ENCODE data around the gene RAB14.
"Not testable (repeated sequence)": the region's sequence is repeated elsewhere in the genome, so short reads cannot be mapped to it uniquely, and the experiment has no call there.

Gene RAB14

DNA sequence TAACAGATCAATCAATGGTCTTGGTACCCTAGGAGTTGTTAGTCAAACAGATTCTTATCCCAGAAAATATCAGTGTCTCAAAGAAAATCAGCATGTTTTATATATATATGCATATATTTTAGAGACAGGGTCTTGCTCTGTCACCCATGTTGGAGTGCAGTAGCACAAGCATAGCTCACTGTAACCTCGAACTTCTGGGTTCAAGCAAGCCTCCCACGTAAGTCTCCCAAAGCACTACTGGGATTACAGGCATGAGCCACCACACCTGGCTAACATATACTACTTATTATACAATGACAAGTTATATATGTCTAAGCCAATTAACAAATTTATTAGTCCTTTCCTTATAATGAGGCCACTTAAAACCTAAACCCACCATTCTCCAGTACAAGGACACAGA lies 10.4 kb downstream of the RAB14 start:
- DNase-seq (ENCODE audit: low spot score): no peak

DNA sequence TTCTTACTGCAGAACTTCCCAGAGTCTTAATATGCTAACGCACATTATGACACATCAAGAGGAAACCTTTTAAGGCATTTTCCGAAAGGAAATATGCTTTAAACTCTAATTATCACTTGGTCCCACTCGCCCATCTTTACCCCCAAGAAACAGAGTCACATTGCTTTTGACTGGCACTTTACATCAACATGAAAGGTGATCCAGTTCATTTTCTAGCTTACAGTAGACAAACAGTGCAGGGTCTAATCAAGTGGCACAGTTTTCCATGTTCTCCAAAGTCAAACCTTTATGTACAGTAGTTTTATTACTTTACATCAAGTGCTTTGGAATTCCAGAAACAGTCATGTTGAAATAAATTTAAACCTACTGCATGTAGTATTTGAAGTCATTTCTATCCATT lies 12.0 kb downstream of the RAB14 start:
- DNase-seq (ENCODE audit: low spot score): no peak

DNA sequence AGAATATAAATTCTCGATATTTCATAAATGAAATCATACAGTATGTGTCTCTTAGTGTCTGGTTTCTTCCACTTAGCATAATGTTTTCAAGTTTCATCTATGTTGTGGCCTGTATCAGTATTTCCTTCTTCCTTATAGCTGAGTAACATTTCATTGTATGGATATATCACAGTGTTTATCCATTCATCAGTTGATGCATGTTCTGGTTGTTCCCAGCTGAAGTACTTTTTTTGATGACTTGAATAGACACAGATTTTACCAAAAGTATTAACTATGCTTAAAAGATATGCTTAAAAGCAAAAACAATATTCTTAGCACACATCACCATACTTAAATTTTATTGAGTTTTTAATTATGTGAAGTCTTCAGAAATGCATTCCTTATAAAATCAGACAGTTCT lies 12.7 kb downstream of the RAB14 start:
- no peak for DNase-seq (ENCODE audit: low spot score)

DNA sequence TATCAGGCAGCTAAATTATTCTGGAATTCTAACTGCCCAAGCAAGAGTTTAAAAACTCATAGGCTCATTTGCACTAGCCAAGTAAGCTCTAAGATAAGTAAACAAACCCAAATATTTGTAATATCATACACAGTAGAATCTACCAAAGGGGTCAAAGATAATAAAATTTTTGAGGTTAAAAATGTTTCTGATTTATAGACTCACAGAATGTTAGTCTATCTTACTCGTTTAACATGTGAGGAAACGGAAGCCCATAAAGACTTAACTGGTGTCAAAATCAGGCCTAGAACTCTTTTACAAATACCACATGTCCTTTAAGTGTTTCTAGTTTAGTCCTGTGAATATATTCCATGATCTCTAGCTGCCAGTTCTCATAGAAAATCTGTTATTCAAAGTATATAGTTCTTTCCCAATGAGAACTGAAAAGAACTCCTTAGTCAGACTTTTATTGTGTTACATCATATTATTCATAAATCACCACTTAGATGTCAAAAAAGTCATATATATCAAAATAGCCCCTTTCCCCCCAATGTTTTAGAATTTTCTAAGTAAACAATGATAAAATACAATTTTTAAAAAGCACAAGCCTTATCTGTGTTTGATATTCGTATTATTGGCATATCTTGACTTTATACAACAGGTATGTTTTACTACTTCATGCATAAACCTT lies 13.9 kb downstream of the RAB14 start:
- DNase-seq (ENCODE audit: low spot score): no peak

DNA sequence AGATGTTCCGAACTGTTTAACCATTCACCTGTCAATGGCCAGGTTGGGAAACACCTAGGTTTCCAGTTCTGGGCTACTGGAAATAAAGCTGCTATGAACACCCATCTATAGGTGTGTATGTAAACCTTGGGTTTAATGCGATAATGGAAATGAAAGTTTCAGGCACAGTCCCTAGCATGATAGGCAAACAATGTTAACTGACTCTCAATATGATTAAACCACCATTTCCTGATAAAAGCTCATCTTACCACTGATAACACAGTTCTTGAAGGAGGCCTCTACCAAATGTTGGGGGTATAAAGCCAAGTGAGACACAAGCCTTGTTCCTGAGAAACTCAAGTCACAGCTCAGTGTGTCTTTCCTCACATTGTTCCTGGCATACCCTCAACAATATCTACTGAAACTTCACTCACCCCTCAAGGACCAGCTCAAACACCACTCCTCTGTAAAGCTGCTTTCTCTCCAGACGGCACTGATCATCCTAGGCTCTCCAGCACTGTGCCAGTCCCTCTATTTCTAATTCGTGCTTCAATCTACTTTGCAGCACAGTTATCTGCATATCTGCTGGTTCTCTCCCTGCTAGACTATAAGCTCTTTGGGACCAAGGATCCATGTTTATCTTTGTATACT lies 15.8 kb downstream of the RAB14 start:
- no peak for DNase-seq (ENCODE audit: low spot score)

DNA sequence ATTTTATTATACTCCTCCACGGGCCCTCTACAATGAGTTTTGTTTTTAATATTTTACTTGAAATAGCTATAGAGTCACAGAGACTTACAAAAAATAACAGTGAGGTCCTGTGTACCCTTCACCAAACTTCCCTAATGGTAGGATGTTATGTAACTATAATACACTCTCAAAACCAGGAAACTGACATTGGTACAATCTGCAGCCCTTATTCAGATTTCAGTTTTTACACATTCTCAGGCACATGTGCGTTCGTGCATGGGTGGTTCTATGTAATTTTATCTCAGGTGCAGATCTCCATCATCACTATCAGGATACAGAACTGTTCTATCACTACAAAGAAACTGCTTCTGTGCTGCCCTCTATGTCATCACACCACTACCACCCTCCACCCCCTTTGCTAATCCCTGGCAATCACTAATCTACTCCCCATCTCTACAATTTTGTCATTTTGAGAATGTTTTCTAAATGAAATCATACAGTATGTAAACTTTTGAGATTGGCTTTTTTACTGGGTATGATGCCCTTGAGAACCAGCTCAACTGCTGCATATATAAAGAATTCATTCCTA lies 16.4 kb downstream of the RAB14 start:
- no peak for DNase-seq (ENCODE audit: low spot score)

DNA sequence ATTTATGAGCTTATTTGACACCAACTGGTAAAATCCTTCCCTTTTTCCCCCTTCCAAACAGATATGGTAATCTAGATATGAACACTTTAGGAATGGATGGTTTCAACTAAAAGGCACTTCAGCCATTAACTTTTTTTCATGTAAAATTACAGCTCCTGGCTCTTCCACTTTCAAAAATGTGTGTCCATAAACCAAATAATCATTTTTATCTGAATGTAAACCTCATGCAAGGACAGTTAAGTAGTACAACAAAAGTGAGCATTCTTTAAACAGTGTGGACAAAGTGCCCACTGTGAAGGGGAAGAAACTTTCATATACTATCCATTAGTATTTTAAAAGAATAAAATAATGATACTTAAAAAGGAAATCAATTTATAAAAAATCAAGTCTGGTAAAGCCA lies 17.2 kb downstream of the RAB14 start:
- no peak for DNase-seq (ENCODE audit: low spot score)

DNA sequence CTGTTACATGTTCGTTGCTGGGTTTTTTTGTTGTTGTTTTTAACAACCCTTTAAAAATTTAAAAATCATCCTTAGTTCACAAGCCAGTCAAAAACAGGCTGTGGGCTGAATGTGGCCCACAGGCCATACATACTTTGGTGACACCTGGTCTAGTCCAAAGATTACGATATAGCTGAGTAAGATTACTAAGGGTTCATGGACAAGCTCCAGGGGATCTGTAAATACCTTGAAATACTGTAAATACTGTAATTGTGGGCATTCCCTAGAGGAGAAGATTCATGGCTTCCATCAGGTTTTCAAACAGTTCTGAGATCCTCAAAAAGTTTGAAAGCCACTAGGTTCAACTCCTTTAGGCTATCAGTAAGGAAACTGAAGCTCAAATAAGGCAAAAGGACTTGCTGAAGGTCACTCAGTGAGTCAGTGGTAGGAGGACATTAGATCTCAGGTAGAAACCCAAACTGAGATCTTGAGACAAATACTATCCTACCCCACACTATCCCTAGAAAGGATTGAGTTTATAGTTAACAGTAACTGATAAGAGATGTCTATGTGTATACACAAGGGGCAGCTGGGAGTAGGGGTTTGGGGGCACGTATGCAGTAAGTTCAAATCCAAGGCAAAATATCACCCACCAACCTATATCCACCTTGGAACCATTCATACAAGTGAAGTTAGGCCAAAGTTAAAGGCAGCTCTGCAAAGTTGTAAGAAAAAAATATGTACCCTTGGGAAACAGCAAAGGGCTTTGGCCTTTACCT lies 17.8 kb downstream of the RAB14 start:
- DNase-seq (ENCODE audit: low spot score): no peak

DNA sequence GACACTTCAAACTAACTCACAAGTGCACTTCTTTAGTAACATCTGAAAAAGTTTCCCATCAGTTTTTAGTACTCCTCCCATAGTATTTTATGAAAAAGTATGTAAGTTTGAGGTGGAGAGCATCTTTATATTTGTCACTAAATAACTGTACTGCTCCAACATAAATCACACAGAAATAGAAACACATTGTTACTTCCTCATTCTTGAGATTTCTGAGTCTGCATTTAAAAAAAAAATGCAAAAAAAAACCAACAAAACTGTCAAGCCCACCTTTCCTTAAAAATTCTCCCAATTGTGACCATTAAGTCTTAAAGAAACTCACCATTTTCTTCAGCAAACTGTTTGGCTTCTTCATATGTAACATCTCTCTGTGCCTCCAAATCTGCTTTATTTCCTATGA lies 18.7 kb downstream of the RAB14 start:
- DNase-seq (ENCODE audit: low spot score): no peak

DNA sequence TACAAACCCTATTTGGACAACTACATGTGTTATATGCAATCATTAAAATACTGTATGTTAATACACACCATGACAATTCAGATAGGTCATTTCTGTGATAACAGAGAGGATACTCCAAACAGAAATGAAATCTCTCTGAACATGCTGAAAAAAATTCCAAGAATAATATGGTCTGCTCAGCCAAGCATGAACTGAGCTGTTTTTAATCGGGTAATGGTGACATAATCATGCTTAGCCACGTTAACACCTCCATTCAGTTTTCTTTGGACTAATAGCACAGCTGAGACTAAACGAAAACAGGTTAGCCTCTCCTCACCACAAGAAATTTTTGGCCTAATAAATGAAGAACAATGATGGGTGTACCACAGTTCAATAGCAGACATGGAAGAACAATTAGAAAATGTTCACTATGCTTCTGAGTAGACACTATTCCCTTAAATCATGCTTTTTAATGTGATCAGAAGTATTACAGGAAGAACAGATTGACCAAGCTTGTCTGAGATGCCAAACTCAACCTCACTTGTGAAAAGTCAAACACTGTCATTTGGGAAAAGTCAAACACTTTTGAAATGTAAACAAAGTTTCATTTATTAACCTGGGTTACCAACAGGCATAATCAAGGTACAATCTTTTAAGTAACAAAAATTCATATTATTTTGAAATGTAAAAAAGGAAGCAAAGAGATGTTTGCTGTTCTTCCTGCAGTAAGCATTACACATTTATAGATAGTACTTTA lies 19.4 kb downstream of the RAB14 start:
- no peak for DNase-seq (ENCODE audit: low spot score)

DNA sequence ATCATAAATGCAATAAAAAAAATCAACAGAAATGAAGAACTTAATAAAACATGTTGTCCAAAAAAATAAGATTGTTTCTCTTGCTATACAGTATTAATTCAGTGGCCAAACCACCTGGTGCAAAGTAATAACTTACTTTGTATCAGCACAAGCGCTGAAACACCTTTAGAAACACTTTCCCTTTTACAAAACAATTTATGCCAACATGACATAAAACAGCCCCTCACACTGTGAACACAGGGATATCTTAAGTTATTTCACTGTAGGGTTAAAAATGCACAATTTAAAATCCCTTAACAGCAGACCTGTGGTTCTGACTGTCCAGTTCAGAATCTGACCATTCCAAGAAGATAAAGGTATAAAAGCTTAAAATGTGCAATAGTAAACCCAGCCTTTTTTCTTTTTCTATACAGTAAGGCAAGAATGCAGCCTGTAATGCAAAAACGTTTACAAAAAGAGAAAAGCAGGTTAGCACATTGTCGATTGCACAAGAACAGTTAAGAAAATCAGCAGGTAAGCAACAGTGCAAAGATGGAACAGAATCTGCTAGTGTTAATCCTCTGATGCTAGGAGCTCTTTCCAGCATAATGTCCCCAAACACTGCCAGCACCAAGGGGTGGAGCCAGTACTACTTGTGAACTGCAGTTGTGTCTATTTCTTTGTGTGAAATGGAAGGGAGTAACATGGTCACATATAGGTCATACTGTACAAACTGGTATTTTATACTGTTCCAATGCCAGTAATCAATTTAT lies 21.6 kb downstream of the RAB14 start:
- DNase-seq (ENCODE audit: low spot score): no peak

DNA sequence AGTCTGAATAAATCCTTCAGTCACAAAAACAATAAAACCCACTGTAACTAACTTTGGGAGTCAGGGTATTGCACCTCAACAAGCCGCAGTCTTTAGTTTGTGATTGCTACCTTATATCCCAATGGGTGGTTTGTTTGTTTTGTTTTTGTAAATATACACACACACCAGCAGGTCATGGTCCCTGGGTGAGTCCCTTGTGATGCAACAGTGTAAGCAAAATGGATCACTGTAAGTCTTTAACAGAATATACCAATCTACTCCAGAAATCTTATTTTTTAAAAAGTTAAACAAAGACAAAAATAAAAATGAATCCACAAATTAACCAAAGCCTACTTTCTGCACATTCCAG lies 22.3 kb downstream of the RAB14 start:
- DNase-seq (ENCODE audit: low spot score): not testable (repeated sequence)

DNA sequence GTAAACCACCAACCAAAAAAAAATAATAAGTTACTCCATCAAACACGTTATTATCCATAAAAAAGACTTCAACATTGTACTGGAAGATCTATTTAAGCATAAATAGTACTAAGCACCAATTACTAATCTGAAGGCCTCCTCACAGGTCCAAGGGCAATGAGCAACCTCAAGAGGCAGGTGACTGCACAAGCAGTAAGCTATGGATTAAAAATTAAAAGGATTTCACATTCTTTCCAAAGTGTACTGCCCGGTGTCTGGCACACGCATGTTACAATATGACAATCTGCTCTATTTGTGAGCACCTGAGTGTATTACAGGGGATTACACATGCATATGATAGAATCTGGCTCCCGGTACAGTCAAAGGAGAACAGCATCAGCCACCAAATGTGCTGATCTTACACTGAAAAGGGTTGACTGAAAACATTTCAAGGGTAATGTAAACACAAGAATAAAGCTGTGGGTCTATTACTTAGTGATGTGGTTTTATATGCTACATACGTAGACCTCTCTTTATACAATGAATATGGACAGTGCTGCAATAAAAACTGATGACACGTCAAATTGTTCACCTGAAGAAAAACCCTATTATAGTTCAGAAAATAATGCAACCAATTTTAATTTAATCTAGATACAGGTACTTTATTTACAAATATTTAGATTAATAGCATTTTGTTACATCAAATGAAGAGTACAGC lies 22.8 kb downstream of the RAB14 start:
- no peak for DNase-seq (ENCODE audit: low spot score)

DNA sequence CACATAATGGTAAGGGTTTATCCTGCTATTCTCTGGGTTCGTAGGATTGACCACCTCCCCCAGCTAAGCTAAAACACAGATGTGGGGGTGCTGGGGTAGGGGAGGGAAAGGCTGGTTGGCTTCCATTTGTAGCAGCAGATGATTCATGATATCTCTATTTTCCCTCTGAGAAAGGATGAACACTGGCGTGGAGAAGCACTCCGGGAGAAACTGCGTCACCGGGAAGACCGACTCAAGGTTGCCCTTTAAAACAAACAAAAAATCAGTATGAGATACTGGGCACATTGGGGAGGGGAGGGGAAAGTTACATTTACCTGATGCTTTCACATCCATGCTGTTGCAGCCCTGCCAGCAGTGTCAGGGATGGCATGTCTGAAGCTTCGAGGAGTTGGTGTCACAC lies 28.2 kb downstream of the RAB14 start:
- DNase-seq (ENCODE audit: low spot score): no peak

DNA sequence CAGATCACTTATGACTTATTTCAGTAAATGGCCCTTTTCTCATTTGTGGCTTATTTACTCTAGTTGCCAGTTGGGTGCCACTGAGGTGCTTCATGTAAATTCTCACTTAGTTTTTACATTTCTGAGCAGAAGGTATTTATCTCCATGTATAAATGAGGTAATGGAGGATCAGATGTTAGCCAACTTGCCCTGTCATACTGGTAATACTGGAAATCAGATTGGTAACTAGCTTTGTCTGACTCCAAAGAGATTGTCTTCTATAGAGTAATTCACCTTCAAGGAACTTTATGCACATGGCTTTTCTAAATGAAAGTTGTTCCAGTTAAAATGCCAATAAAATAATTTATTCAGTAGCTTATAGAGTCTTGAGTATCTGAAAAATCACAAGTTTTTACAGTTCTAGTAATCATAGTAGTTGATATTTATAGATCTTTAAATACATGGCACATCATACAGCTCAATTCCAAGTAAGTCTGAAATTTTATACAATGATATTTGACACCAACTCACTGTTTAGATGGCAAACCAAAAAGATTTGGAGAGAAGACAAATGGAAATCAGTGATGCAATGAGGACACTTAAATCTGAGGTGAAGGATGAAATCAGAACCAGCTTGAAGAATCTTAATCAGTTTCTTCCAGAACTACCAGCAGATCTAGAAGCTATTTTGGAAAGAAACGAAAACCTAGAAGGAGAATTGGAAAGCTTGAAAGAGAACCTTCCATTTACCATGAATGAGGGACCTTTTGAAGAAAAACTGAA lies 28.8 kb downstream of the RAB14 start:
- no peak for DNase-seq (ENCODE audit: low spot score)

DNA sequence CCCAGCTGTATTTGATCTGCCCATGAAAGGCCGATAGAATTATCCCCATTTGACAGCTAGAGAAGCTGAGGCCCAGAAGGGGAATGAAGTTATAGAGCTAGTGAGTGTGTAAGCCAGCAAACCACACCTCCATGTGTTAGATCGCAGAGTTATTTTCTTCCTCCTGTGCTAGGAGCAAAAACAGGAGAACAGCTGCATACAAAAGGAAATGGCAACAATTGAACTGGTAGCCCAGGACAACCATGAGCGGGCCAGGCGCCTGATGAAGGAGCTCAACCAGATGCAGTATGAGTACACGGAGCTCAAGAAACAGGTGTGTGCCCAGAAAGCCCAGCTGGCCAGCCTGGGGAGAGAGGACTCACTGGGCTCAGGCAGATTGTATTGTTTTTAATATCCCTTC lies 30.4 kb downstream of the RAB14 start:
- no peak for DNase-seq (ENCODE audit: low spot score)

DNA sequence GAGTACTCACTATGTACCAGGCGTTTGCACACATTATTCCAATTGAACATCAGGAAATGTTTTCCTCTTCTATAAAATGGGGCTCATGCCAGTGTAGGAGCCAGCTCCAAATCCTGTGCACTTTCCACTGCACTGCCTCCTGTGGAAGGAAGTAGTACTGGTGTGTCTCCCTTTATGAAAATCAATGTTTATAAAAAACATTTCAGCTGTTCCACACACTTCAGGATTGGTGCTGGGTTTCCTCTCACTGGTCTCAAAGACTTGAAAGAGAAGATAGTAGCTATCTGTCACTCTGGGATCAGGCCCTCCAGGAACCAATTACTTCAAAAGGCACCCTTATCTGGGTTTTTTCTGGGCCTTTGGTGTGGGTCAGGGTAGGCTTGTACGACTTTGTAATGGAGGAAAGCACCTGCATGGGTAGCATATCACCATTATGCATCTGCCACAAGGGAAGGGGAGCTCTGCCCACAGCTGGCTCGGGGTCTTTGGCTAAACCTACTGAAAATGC lies 32.5 kb downstream of the RAB14 start:
- DNase-seq (ENCODE audit: low spot score): no peak

DNA sequence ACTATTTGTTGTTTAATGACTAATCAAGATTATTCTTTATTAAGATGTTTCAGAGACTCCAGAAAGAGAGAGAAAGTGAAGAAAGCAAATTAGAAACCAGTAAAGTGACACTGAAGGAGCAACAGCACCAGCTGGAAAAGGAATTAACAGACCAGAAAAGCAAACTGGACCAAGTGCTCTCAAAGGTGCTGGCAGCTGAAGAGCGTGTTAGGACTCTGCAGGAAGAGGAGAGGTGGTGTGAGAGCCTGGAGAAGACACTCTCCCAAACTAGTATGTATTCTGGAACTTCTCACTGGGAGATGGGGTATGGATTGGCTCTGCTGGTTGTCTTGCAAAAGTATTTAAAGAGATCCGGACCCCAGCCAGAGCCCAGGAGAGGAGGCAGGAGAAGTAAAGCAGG lies 33.6 kb downstream of the RAB14 start:
- no peak for DNase-seq (ENCODE audit: low spot score)

DNA sequence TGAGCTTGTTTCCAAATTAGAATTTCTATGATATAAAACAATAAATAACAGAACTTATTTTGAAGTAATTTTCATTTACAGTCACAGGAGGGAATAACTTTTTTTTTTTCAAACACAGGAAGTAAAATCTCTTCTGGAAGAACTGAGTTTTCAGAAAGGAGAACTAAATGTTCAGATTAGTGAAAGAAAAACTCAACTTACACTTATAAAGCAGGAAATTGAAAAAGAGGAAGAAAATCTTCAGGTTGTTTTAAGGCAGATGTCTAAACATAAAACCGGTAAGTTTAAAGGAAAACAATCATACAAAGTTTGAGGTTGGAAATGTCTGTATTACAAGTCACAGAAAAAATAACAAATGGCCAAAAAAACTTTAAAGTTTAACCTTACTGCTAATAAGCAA lies 41.6 kb downstream of the RAB14 start:
- peak; percentile 29 for DNase-seq (ENCODE audit: low spot score)

DNA sequence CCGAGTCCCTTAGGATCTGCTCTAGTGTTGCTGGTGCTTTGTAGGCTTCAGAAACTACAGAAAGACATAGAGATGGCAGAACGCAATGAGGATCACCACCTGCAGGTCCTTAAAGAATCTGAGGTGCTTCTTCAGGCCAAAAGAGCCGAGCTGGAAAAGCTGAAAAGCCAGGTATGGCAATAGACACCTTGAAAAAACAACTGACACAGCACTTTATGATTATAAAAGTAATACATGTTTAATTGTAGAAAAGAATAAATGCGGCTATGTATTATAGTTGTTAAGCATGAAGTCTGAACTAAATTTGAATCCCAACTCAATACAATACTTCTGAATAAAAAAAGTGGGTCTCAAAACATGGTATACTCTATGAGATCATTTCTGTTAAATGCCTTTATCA lies 43.7 kb downstream of the RAB14 start:
- DNase-seq (ENCODE audit: low spot score): no peak
